SKM-1 (cell line): ENCODE data around the gene TSPYL1.
"Not testable (repeated sequence)": the region's sequence is repeated elsewhere in the genome, so short reads cannot be mapped to it uniquely, and the experiment has no call there.

Experiments
- DNase-seq: peaks from one replicate; lab custom pipeline; 2025; ENCODE audit not compliant: unreplicated experiment; lab: John Stamatoyannopoulos, UW

The TSPYL1 gene

GRCh38 chr6:116279232-116280160 lies at the start of gene TSPYL1:
TSPYL1 (minus strand) TSS chr6:116279930; CDS start chr6:116279830, 100 bp downstream.
- peak; percentile 91 for DNase-seq

- DNase-seq, result no peak
Measured at GRCh38 chr6:116329156-116329555, 49.4 kb upstream of the TSPYL1 start.

GRCh38 chr6:116328528-116328903 lies 48.8 kb upstream of the TSPYL1 start:
- DNase-seq, result no peak

- DNase-seq, result no peak
Measured at GRCh38 chr6:116327803-116328527, 48.2 kb upstream of the TSPYL1 start.

GRCh38 chr6:116326996-116327395 lies 47.3 kb upstream of the TSPYL1 start:
- no peak for DNase-seq

- DNase-seq, result no peak
Measured at GRCh38 chr6:116326181-116326671, 46.5 kb upstream of the TSPYL1 start.

- DNase-seq, result not testable (repeated sequence)
Measured at GRCh38 chr6:116325634-116326132, 46.0 kb upstream of the TSPYL1 start.

GRCh38 chr6:116323863-116324262 lies 44.1 kb upstream of the TSPYL1 start:
- no peak for DNase-seq

GRCh38 chr6:116321933-116322332 lies 42.2 kb upstream of the TSPYL1 start:
- not testable (repeated sequence) for DNase-seq

- no peak for DNase-seq
Measured at GRCh38 chr6:116316772-116317467, 37.2 kb upstream of the TSPYL1 start.

GRCh38 chr6:116314878-116315277 lies 35.1 kb upstream of the TSPYL1 start:
- DNase-seq, result peak; percentile 85

- no peak for DNase-seq
Measured at GRCh38 chr6:116314218-116314617, 34.5 kb upstream of the TSPYL1 start.

GRCh38 chr6:116313101-116313776 lies 33.5 kb upstream of the TSPYL1 start:
- no peak for DNase-seq

GRCh38 chr6:116309657-116310056 lies 29.9 kb upstream of the TSPYL1 start:
- DNase-seq, result no peak

GRCh38 chr6:116309001-116309400 lies 29.3 kb upstream of the TSPYL1 start:
- no peak for DNase-seq

- no peak for DNase-seq
Measured at GRCh38 chr6:116307633-116308032, 27.9 kb upstream of the TSPYL1 start.

- DNase-seq, result no peak
Measured at GRCh38 chr6:116307001-116307400, 27.3 kb upstream of the TSPYL1 start.

- DNase-seq, result no peak
Measured at GRCh38 chr6:116304538-116305097, 24.9 kb upstream of the TSPYL1 start.

GRCh38 chr6:116301104-116301503 lies 21.4 kb upstream of the TSPYL1 start:
- no peak for DNase-seq

GRCh38 chr6:116300566-116300965 lies 20.8 kb upstream of the TSPYL1 start:
- DNase-seq, result no peak
